DND-41 (cell line): Measurements from ENCODE around the gene GPI.

Experiments used
- CTCF ChIP-seq: IDR thresholded peaks from 2 replicates; pipeline ENCODE4 v1.5.1; 2012; ENCODE audit warnings: borderline replicate concordance, low read length, moderate library complexity, mild to moderate bottlenecking; ENCODE audit not compliant: poor library complexity, severe bottlenecking; ENCODE audit errors: extremely low read depth
- EZH2 ChIP-seq: IDR thresholded peaks from 3 replicates; pipeline ENCODE4 v1.6.1; 2012; ENCODE audit warnings: borderline replicate concordance, low read depth, mild to moderate bottlenecking, moderate library complexity, low read length, inconsistent platforms; ENCODE audit not compliant: severe bottlenecking

DNA sequence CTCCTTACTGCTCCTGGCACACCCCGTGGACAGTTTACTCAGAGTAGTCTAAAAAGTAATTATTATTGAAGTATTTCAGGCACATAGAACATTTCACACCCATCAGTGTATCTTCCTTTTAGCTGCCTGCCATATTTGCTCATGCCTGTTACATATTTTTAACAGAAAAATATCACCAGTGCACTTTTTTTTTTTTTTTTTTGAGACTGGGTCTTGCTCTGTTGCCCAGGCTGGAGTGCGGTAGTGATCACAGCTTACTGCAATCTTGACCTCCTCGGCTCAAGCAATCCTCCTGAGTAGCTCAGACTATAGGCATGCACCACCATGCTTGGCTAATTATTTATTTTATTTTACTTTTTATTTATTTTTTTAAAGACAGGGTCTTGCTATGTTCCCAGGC is 40.7 kb upstream of the GPI start:
- TF ChIP-seq CTCF (no peak), EZH2 (no peak)
